Measurements from ENCODE around the gene RPS6KA5.

RPS6KA5 gene

DNA sequence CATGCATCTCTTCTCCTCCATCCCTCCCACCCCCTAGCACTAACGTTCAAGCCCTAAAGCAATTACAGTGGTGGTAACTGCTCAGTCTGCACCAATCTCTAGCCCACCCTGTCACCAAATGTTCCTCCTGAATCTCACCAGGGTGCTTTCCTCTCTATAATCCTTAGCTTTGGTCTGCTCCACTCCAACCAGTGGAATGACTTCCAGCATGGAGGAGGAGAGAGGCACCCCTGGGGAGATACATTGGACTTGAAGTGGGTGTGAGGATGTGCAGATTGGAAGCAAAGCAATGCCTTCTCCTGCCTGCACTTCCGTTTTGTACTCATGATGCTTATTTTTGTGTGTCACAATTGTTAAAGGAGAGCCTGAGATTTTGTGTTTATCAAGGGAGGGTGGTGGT lies 24.1 kb upstream of the RPS6KA5 start:
- DNase-seq (ENCODE audit: low spot score), result no peak
- TF ChIP-seq, protein P1, sequence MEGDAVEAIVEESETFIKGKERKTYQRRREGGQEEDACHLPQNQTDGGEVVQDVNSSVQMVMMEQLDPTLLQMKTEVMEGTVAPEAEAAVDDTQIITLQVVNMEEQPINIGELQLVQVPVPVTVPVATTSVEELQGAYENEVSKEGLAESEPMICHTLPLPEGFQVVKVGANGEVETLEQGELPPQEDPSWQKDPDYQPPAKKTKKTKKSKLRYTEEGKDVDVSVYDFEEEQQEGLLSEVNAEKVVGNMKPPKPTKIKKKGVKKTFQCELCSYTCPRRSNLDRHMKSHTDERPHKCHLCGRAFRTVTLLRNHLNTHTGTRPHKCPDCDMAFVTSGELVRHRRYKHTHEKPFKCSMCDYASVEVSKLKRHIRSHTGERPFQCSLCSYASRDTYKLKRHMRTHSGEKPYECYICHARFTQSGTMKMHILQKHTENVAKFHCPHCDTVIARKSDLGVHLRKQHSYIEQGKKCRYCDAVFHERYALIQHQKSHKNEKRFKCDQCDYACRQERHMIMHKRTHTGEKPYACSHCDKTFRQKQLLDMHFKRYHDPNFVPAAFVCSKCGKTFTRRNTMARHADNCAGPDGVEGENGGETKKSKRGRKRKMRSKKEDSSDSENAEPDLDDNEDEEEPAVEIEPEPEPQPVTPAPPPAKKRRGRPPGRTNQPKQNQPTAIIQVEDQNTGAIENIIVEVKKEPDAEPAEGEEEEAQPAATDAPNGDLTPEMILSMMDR (IDR thresholded peaks at IDR 0.05; ENCODE audit: borderline replicate concordance, control extremely low read depth, extremely low read depth, insufficient read depth, missing control alignments), result no peak
- in situ Hi-C loops (cut with MboI; ENCODE audit: low sequenced_read_pairs, unreplicated experiment), result no loop called here

DNA sequence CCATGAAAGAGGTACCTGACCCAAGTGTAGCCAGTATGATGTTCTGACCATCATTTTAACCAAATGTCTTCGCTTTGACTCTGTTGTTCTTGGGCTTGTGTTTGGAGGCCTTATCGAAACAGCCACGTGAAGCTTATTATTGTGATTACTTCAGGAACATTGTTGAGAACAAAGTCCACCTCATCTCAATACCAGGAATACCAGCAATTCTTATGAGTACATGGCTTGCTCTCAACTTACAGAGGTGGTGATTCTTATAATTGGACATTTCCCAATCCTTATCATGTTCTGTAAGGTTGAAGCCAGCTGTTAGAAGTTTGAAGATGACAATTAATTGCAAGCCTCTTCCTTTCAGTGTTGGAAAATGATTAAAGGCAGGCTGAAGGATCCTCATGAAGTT lies 21.8 kb upstream of the RPS6KA5 start:
- DNase-seq (ENCODE audit: low spot score), result no peak
- in situ Hi-C loops (cut with MboI; ENCODE audit: low sequenced_read_pairs, unreplicated experiment), result no loop called here
- TF ChIP-seq, protein P1 (IDR thresholded peaks at IDR 0.05; ENCODE audit: borderline replicate concordance, control extremely low read depth, extremely low read depth, insufficient read depth, missing control alignments), result no peak

- DNase-seq (ENCODE audit: low spot score), result no peak
- in situ Hi-C loops (cut with MboI; ENCODE audit: low sequenced_read_pairs, unreplicated experiment), result no loop called here
- TF ChIP-seq, protein P1 (IDR thresholded peaks at IDR 0.05; ENCODE audit: borderline replicate concordance, control extremely low read depth, extremely low read depth, insufficient read depth, missing control alignments), result no peak
Observed at GRCh38 chr14:91080071-91080470, 19.6 kb upstream of the RPS6KA5 start.

DNA sequence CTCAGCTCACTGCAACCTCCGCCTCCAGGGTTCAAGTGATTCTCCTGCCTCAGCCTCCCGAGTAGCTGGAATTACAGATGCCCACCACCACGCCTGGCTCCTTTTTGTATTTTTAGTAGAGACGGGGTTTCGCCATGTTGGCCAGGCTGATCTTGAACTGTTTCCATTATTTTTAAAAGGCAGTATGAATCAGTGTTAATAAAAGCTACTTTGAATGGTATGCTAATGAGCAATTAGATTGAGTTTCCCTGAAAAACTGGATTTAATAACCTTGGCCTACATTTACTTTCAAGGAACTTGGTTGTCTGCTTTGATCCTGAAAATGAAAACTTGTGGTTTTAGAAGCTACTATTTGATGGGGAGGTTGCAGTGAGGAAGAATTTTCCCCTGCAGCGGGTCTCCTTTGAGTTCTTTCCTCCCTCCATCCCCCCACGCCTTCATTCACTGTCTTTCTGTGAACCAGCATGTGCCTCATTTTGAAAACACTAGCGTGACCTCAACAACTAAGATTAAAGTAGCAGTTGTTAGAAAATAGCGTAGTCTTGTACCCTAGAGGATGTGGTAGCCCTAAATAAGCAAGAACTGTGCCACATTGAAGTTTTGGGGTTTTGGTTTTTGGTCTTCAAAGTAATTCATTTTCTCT lies 17.8 kb upstream of the RPS6KA5 start:
- in situ Hi-C loops (cut with MboI; ENCODE audit: low sequenced_read_pairs, unreplicated experiment), result no loop called here
- TF ChIP-seq, protein P1 (IDR thresholded peaks at IDR 0.05; ENCODE audit: borderline replicate concordance, control extremely low read depth, extremely low read depth, insufficient read depth, missing control alignments), result no peak
- peak; percentile 53 for DNase-seq (ENCODE audit: low spot score)

DNA sequence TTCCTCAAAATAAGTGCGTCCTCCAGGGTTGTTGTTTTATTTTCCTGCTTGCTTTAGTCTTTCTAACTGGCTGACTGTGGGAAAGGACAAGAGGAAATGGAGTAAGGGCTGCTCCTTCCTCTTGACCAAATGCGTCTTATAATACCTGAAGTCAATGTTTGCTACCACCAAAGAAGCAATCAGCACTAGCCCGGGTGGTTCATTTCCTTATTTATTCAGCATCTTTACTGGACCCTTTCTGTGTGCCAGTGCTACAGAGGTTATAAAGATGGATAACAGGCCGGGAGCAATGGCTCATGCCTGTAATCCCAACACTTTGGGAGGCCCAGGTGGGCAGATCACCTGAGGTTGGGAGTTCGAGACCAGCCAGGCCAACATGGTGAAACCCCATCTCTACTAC lies 15.1 kb upstream of the RPS6KA5 start:
- TF ChIP-seq, protein P1 (IDR thresholded peaks at IDR 0.05; ENCODE audit: borderline replicate concordance, control extremely low read depth, extremely low read depth, insufficient read depth, missing control alignments), result no peak
- DNase-seq (ENCODE audit: low spot score), result no peak
- in situ Hi-C loops (cut with MboI; ENCODE audit: low sequenced_read_pairs, unreplicated experiment), result no loop called here

DNA sequence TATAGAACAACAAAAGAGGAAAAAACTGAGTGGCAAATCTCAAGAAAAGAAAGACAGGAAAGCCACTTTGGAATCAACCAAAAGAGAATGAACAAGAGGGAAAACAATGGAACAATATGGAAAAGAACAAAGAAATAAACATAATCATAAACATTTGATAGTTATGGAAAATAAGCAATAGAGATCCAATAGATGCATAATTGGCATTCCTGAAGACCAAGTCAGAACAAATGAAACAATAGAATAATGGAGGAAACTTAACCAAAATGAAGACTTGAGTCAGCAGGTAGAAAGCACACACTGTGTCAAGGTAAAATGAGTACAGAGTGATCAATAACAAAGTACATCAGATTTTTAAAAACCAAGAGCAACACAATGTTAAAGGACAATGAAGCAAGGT lies 10.1 kb upstream of the RPS6KA5 start:
- in situ Hi-C loops (cut with MboI; ENCODE audit: low sequenced_read_pairs, unreplicated experiment), result no loop called here
- DNase-seq (ENCODE audit: low spot score), result no peak
- TF ChIP-seq, protein P1 (IDR thresholded peaks at IDR 0.05; ENCODE audit: borderline replicate concordance, control extremely low read depth, extremely low read depth, insufficient read depth, missing control alignments), result no peak
